ENCODE data around the gene LDLRAD3. TPM values are rescaled to one million over a fixed set of nuclear protein-coding genes. Genes with fewer than 3 reads are reported as not detected.
A peak's percentile ranks its signal among the peaks of the same experiment; 100 is the strongest.

LDLRAD3 gene
- total RNA-seq, 1 experiment from 2014 or later: 12.1 TPM

DNA sequence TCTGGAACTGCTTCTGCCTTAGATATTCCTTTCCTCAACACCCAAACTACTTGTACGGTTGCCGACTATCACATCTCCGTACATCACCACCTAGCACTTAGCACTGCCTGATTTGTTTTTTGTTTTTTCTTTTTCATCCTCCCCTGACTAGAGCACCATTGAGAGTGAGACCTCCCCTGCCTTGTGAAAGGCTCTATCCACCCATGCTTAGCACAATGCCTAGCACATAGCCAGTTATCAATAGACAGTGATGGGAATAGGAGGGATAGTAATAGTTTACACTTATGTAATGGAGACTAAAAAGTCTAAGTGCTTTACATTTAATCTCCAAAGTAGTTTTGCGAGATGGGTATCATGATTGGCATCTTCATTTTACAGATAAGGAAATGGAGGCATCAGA, 115.8 kb downstream of the LDLRAD3 start:
- H2BK15ac ChIP-seq (ENCODE audit: low read depth, low read length): no peak overlapping the region
- H4K91ac ChIP-seq (ENCODE audit: insufficient read length, low read depth, low read length): no peak overlapping the region
- no peak overlapping the region for H2AFZ ChIP-seq (ENCODE audit: low read length)
- H3K9ac ChIP-seq (ENCODE audit: extremely low read depth, insufficient read length, low read length): no peak overlapping the region
- no peaks in the 10 kb centered on the region for H3K79me2 ChIP-seq (ENCODE audit: insufficient read depth, low read length)
- H3K56ac ChIP-seq (ENCODE audit: insufficient read length, low read depth, low read length): no peak overlapping the region
- Mint-ChIP-seq H3K4me3 (no peak overlapping the region), H3K9me3 (peaks cover 7 to 9% of the 10 kb centered on the region in 2 experiments), H3K4me1 (peaks cover 20 to 28% of the 10 kb centered on the region in 2 experiments), H3K36me3 (ENCODE audit: insufficient read depth in 1 of 3, low read depth in 3 of 3) (peaks cover 8 to 19% (median 13%) of the 10 kb centered on the region in 3 experiments), H3K27me3 (ENCODE audit: low read depth) (no peaks in the 10 kb centered on the region), H3K27ac (peak overlapping the region in 2 of 3 experiments; percentile 1 to 74; a peak in 2 of 7 replicates)
- H4K20me1 ChIP-seq (ENCODE audit: control insufficient read depth, insufficient read depth, insufficient read length): no peaks in the 10 kb centered on the region
- no peaks in the 10 kb centered on the region for H3K27me3 ChIP-seq (ENCODE audit: insufficient read depth, low read length)
- no peaks in the 10 kb centered on the region for H3K9me3 ChIP-seq (ENCODE audit: control insufficient read depth, low read depth, low read length)
- no peak overlapping the region for H3T11ph ChIP-seq (ENCODE audit: low read length)
- H2BK20ac ChIP-seq (ENCODE audit: low read depth, low read length, poor library complexity, severe bottlenecking): no peak overlapping the region
- WGBS (ENCODE audit: extremely low coverage, insufficient read length, low lambda C conversion rate): no CpG with 5 or more reads among the region's 4 CpGs
- H3K23me2 ChIP-seq (ENCODE audit: insufficient read length, low read depth, low read length, poor library complexity, severe bottlenecking): no peaks in the 10 kb centered on the region
- H3K23ac ChIP-seq (ENCODE audit: insufficient read length, low read depth, low read length): no peak overlapping the region
- H2BK120ac ChIP-seq (ENCODE audit: low read depth, low read length, poor library complexity, severe bottlenecking): no peak overlapping the region
- no peak overlapping the region for H4K5ac ChIP-seq (ENCODE audit: insufficient read length, low read depth, low read length)
- H3K4ac ChIP-seq (ENCODE audit: low read depth, low read length): no peak overlapping the region
- TF ChIP-seq, protein P1, sequence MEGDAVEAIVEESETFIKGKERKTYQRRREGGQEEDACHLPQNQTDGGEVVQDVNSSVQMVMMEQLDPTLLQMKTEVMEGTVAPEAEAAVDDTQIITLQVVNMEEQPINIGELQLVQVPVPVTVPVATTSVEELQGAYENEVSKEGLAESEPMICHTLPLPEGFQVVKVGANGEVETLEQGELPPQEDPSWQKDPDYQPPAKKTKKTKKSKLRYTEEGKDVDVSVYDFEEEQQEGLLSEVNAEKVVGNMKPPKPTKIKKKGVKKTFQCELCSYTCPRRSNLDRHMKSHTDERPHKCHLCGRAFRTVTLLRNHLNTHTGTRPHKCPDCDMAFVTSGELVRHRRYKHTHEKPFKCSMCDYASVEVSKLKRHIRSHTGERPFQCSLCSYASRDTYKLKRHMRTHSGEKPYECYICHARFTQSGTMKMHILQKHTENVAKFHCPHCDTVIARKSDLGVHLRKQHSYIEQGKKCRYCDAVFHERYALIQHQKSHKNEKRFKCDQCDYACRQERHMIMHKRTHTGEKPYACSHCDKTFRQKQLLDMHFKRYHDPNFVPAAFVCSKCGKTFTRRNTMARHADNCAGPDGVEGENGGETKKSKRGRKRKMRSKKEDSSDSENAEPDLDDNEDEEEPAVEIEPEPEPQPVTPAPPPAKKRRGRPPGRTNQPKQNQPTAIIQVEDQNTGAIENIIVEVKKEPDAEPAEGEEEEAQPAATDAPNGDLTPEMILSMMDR (conservative IDR thresholded peaks at IDR 0.05): no peak
- no peak overlapping the region for H3K14ac ChIP-seq (ENCODE audit: insufficient read depth, low read length)
- no peak overlapping the region for H2BK12ac ChIP-seq (ENCODE audit: insufficient read length, low read depth, low read length)
- H2AK5ac ChIP-seq (ENCODE audit: insufficient read length, low read length): no peak overlapping the region
- H3K18ac ChIP-seq (ENCODE audit: insufficient read length, low read depth, low read length): no peak overlapping the region
- H3K4me2 ChIP-seq (ENCODE audit: insufficient read depth, insufficient read length, low read length): no peak overlapping the region
- H3K27ac ChIP-seq (ENCODE audit: insufficient read length, low read depth, low read length): no peak overlapping the region
- no peak overlapping the region for H2BK5ac ChIP-seq (ENCODE audit: insufficient read length, low read length)
- no peaks in the 10 kb centered on the region for H3K79me1 ChIP-seq (ENCODE audit: insufficient read depth, low read depth, low read length, poor library complexity, severe bottlenecking)
- H3K4me1 ChIP-seq (ENCODE audit: insufficient read depth, low read length): no peaks in the 10 kb centered on the region
- no peak overlapping the region for H4K8ac ChIP-seq (replicated peaks; ENCODE audit: insufficient read length, low read depth, low read length)
- no peak for DNase-seq
